ENCODE data around the gene SPAG16.

SPAG16 gene

DNA sequence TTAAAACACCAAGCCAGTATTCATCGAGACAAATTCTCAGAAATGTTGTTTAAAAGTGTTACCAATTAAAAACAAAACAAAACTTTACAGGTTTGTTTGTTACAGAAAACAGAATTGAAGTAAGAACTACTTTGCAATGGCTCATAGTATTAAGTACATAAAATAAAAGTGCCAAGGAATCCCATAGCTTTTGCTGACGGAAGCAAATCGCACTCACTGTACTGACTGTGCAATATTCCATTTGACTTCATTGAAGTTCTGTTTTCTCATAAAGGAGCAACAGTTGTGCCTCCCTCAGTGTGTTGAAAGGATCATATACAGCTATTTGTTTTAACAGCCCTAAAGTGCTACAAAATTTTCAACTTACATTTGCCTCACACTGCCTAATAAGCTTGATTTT lies 507.8 kb downstream of the SPAG16 start:
- ChIA-PET CTCF (no interaction called here), POLR2A (no interaction called here)
- Histone ChIP-seq H3K27ac (ENCODE audit: extremely low read depth, low read depth, low read length) (no peak overlapping the region), H3K9me3 (ENCODE audit: control insufficient read depth, insufficient read depth, low read depth, low read length) (no peaks in the 10 kb centered on the region), H3K4me1 (ENCODE audit: control insufficient read depth, insufficient read depth, low read length) (no peaks in the 10 kb centered on the region), H3K4me3 (ENCODE audit: low read depth, low read length) (no peak overlapping the region), H3K36me3 (ENCODE audit: control insufficient read depth in 2 of 2, insufficient read depth in 1 of 2, low read length in 2 of 2) (no peaks in the 10 kb centered on the region)
- no peak for TF ChIP-seq ZFHX2 (tag by site-specific recombination; conservative IDR thresholded peaks at IDR 0.05)
- no peak for TF ChIP-seq ZNF146 (tag by site-specific recombination; IDR thresholded peaks at IDR 0.05)
- TF ChIP-seq, protein P1, sequence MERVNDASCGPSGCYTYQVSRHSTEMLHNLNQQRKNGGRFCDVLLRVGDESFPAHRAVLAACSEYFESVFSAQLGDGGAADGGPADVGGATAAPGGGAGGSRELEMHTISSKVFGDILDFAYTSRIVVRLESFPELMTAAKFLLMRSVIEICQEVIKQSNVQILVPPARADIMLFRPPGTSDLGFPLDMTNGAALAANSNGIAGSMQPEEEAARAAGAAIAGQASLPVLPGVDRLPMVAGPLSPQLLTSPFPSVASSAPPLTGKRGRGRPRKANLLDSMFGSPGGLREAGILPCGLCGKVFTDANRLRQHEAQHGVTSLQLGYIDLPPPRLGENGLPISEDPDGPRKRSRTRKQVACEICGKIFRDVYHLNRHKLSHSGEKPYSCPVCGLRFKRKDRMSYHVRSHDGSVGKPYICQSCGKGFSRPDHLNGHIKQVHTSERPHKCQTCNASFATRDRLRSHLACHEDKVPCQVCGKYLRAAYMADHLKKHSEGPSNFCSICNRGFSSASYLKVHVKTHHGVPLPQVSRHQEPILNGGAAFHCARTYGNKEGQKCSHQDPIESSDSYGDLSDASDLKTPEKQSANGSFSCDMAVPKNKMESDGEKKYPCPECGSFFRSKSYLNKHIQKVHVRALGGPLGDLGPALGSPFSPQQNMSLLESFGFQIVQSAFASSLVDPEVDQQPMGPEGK (tag by site-specific recombination; IDR thresholded peaks at IDR 0.05) = no peak
- TF ChIP-seq WT1 (tag by site-specific recombination; IDR thresholded peaks at IDR 0.05) = no peak
- no peak for TF ChIP-seq ZNF366 (tag by site-specific recombination; conservative IDR thresholded peaks at IDR 0.05)
- TF ChIP-seq ZNF169 (tag by site-specific recombination; IDR thresholded peaks at IDR 0.05) = no peak
- TF ChIP-seq, protein P2, sequence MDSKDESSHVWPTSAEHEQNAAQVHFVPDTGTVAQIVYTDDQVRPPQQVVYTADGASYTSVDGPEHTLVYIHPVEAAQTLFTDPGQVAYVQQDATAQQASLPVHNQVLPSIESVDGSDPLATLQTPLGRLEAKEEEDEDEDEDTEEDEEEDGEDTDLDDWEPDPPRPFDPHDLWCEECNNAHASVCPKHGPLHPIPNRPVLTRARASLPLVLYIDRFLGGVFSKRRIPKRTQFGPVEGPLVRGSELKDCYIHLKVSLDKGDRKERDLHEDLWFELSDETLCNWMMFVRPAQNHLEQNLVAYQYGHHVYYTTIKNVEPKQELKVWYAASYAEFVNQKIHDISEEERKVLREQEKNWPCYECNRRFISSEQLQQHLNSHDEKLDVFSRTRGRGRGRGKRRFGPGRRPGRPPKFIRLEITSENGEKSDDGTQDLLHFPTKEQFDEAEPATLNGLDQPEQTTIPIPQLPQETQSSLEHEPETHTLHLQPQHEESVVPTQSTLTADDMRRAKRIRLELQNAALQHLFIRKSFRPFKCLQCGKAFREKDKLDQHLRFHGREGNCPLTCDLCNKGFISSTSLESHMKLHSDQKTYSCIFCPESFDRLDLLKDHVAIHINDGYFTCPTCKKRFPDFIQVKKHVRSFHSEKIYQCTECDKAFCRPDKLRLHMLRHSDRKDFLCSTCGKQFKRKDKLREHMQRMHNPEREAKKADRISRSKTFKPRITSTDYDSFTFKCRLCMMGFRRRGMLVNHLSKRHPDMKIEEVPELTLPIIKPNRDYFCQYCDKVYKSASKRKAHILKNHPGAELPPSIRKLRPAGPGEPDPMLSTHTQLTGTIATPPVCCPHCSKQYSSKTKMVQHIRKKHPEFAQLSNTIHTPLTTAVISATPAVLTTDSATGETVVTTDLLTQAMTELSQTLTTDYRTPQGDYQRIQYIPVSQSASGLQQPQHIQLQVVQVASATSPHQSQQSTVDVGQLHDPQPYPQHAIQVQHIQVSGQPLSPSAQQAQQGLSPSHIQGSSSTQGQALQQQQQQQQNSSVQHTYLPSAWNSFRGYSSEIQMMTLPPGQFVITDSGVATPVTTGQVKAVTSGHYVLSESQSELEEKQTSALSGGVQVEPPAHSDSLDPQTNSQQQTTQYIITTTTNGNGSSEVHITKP (tag by site-specific recombination; IDR thresholded peaks at IDR 0.05) = no peak
- no peak for TF ChIP-seq ZNF768 (tag by site-specific recombination; IDR thresholded peaks at IDR 0.05)
- TF ChIP-seq SP3 (tag by site-specific recombination; IDR thresholded peaks at IDR 0.05) = no peak
- no peak for TF ChIP-seq ZNF701 (tag by site-specific recombination; IDR thresholded peaks at IDR 0.05)
- TF ChIP-seq OSR2 (tag by site-specific recombination; IDR thresholded peaks at IDR 0.05) = no peak

DNA sequence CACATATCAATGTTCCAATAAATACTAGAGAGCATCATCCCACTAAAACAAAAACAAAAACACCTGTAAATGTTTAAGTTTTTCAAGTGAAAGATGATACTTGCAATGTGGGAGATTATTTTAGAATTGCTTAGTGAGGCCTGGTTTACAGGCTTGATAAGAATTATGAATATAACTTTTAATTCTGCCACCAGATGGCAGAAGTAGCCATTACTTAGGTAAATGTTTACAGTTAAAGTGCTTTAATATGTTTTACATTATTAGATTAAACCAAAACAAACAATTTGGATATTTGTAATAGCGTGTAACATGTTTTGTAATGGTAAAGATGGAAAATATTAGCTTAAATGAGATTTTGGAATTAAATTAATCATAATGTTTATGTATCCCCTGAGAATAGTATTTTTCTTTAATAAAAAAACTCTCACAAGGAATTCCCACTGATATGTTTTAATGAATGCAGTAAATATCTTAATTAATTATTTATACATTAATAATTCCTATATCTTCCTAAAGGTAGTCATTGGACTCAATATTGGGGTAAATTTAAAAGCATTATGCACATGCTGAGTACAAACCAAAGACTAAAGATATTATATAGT lies 522.0 kb downstream of the SPAG16 start:
- POLR2A ChIA-PET = no interaction called here

DNA sequence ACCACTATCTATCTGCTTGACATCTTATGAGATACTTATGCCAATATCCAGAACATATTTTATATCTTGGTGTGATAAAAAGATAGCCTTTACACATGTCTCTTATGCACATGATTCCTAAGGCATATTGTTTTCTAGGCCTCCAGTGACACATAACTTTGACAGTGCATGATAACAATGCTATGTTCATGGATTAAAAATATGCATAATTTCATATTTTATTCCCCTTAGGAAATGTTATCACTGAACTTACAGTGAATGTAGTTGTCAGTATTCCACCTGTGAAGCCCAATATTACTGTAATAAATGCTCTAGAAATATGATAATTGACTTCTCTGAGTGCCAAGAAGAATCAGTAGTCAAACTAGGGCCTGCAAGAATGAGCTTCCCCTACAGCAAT lies 532.3 kb downstream of the SPAG16 start:
- no peaks in the 10 kb centered on the region for H3K36me3 ChIP-seq (ENCODE audit: control insufficient read depth in 2 of 2, insufficient read depth in 1 of 2, low read length in 2 of 2)
- H3K4me3 ChIP-seq (ENCODE audit: low read depth, low read length) = no peak overlapping the region
- CTCF ChIA-PET = interaction anchor here (0.6 to 0.7 kb wide), 2 partner anchors 32 to 564 kb away, joined by 3 to 4 read pairs; no protein-coding TSS in a partner anchor
- no peaks in the 10 kb centered on the region for H3K4me1 ChIP-seq (ENCODE audit: control insufficient read depth, insufficient read depth, low read length)
- H3K27ac ChIP-seq (ENCODE audit: extremely low read depth, low read depth, low read length) = no peak overlapping the region
- POLR2A ChIA-PET = no interaction called here
- no peaks in the 10 kb centered on the region; the same call in 1 of the 2 replicates for H3K9me3 ChIP-seq (ENCODE audit: control insufficient read depth, insufficient read depth, low read depth, low read length)
- no peak for TF ChIP-seq OVOL3 (tag by site-specific recombination; IDR thresholded peaks at IDR 0.05)
- TF ChIP-seq SETDB1 (IDR thresholded peaks at IDR 0.05; ENCODE audit: insufficient read length, low read length) = no peak
- TF ChIP-seq SCRT2 (tag by site-specific recombination; IDR thresholded peaks at IDR 0.05) = no peak
- TF ChIP-seq ZNF701 (tag by site-specific recombination; IDR thresholded peaks at IDR 0.05) = no peak

More for the DNA sequence above, 522.0 kb downstream of the SPAG16 start:
- Histone ChIP-seq H3K4me1 (ENCODE audit: control insufficient read depth, insufficient read depth, low read length) (no peaks in the 10 kb centered on the region), H3K4me3 (ENCODE audit: low read depth, low read length) (no peak overlapping the region), H3K9me3 (ENCODE audit: control insufficient read depth, insufficient read depth, low read depth, low read length) (no peaks in the 10 kb centered on the region), H3K27ac (ENCODE audit: extremely low read depth, low read depth, low read length) (no peak overlapping the region), H3K36me3 (ENCODE audit: control insufficient read depth in 2 of 2, insufficient read depth in 1 of 2, low read length in 2 of 2) (no peaks in the 10 kb centered on the region)
- CTCF ChIA-PET = interaction anchor here (0.7 to 0.9 kb wide), 2 partner anchors 94 to 865 kb away, joined by 3 read pairs; no protein-coding TSS in a partner anchor
- TF ChIP-seq ZNF654 (tag by site-specific recombination; IDR thresholded peaks at IDR 0.05; ENCODE audit: low read depth) (peak; percentile 14; the same call in 1 of the 2 replicates), BCL11B (tag by site-specific recombination; IDR thresholded peaks at IDR 0.05; ENCODE audit: low read depth) (no peak)
